ENCODE data around the gene TWNK.

Gene TWNK

DNA sequence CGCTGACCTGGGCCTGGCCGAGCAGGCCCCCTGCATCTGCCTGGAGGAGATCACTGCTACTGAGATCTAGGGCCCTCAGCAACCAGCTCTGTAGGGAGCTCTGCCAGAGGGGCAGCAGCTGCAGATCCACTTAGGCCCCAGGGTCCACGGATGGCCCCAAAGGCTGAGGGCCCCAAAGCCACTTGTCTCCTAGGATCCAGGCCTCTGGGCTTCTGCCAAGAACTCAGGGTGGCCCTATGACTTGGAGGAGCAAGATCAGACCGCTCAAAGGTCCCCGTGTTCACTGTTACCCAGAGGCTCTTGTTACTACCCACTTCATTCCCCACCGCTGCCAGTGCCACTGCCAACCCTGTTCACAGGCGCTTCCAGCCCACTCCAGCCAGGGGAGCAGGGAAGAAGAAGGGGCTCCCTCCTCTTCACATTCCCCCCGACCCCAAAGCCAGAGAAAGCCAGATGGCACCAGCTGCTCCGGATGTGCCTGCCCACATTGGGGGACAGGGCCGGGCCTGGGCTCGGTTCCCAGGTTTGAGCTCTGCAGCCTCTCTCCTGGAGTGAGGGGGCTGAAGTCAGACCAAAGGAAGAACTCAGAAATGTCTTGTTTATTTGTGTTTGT lies 19.9 kb downstream of the TWNK start:
- Histone ChIP-seq H2BK5ac (ENCODE audit: low read depth, low read length, poor library complexity) (no peak overlapping the region), H3K36me3 (ENCODE audit: control insufficient read depth in 1 of 2, insufficient read depth in 2 of 2, low read length in 2 of 2) (peaks cover 44 to 50% of the 10 kb centered on the region in 2 experiments), H3K18ac (ENCODE audit: low read length) (no peak overlapping the region), H3K27ac (ENCODE audit: low read depth, low read length) (no peak overlapping the region), H2AK5ac (ENCODE audit: low read length) (no peak overlapping the region), H4K91ac (ENCODE audit: low read depth, low read length) (no peak overlapping the region), H3K14ac (ENCODE audit: low read length) (no peak overlapping the region), H2BK12ac (ENCODE audit: low read length) (no peak overlapping the region), H3K4ac (ENCODE audit: low read depth, low read length) (no peak overlapping the region), H4K8ac (ENCODE audit: low read depth, low read length) (no peak overlapping the region), H3K9me3 (ENCODE audit: insufficient read depth, low read depth, low read length) (no peaks in the 10 kb centered on the region), H2AFZ (ENCODE audit: insufficient read depth, low read length, poor library complexity) (no peak overlapping the region), H3K23ac (ENCODE audit: low read length) (no peak overlapping the region), H3K4me2 (ENCODE audit: low read length) (no peak overlapping the region), H3K27me3 (ENCODE audit: insufficient read depth, low read length) (no peaks in the 10 kb centered on the region), H4K12ac (ENCODE audit: low read depth, low read length) (no peak overlapping the region), H3K4me3 (ENCODE audit: low read depth, low read length) (no peak overlapping the region), H3K4me1 (ENCODE audit: control insufficient read depth in 1 of 2, insufficient read depth in 2 of 2, low read length in 2 of 2) (no peaks in the 10 kb centered on the region), H3K9ac (ENCODE audit: low read length) (no peak overlapping the region), H3K79me1 (ENCODE audit: low read length) (no peaks in the 10 kb centered on the region), H3K79me2 (ENCODE audit: control insufficient read depth, insufficient read depth, low read length, poor library complexity) (no peaks in the 10 kb centered on the region), H2BK120ac (ENCODE audit: insufficient read depth, low read length, poor library complexity) (no peak overlapping the region)
- DNase-seq, result no peak
- no CpG with 5 or more reads among the region's 11 CpGs for WGBS (ENCODE audit: extremely low coverage, insufficient coverage, insufficient read length)

- Histone ChIP-seq H3K4me3 (ENCODE audit: low read depth, low read length) (no peak overlapping the region), H4K8ac (ENCODE audit: low read depth, low read length) (no peak overlapping the region), H3K4me1 (ENCODE audit: control insufficient read depth in 1 of 2, insufficient read depth in 2 of 2, low read length in 2 of 2) (no peaks in the 10 kb centered on the region), H3K14ac (ENCODE audit: low read length) (no peak overlapping the region), H3K9ac (ENCODE audit: low read length) (no peak overlapping the region), H3K79me1 (ENCODE audit: low read length) (no peaks in the 10 kb centered on the region), H3K9me3 (ENCODE audit: insufficient read depth, low read depth, low read length) (no peaks in the 10 kb centered on the region), H2BK120ac (ENCODE audit: insufficient read depth, low read length, poor library complexity) (no peak overlapping the region), H3K18ac (ENCODE audit: low read length) (no peak overlapping the region), H4K12ac (ENCODE audit: low read depth, low read length) (no peak overlapping the region), H3K36me3 (ENCODE audit: control insufficient read depth in 1 of 2, insufficient read depth in 2 of 2, low read length in 2 of 2) (peaks cover 39 to 40% of the 10 kb centered on the region in 2 experiments), H2BK12ac (ENCODE audit: low read length) (no peak overlapping the region), H3K27ac (ENCODE audit: low read depth, low read length) (no peak overlapping the region), H2AK5ac (ENCODE audit: low read length) (no peak overlapping the region), H4K91ac (ENCODE audit: low read depth, low read length) (no peak overlapping the region), H3K4ac (ENCODE audit: low read depth, low read length) (no peak overlapping the region), H2BK5ac (ENCODE audit: low read depth, low read length, poor library complexity) (no peak overlapping the region), H2AFZ (ENCODE audit: insufficient read depth, low read length, poor library complexity) (no peak overlapping the region), H3K79me2 (ENCODE audit: control insufficient read depth, insufficient read depth, low read length, poor library complexity) (no peaks in the 10 kb centered on the region), H3K23ac (ENCODE audit: low read length) (no peak overlapping the region), H3K27me3 (ENCODE audit: insufficient read depth, low read length) (no peaks in the 10 kb centered on the region), H3K4me2 (ENCODE audit: low read length) (no peak overlapping the region)
- DNase-seq, result no peak
- no CpG with 5 or more reads among the region's 13 CpGs for WGBS (ENCODE audit: extremely low coverage, insufficient coverage, insufficient read length)
These were observed 20.8 kb downstream of the TWNK start for GRCh38 chr10:101007915-101008822.

GRCh38 chr10:101008823-101009423 lies 21.6 kb downstream of the TWNK start:
- Histone ChIP-seq H3K79me2 (ENCODE audit: control insufficient read depth, insufficient read depth, low read length, poor library complexity) (no peaks in the 10 kb centered on the region), H3K4me1 (ENCODE audit: control insufficient read depth in 1 of 2, insufficient read depth in 2 of 2, low read length in 2 of 2) (no peaks in the 10 kb centered on the region), H4K12ac (ENCODE audit: low read depth, low read length) (no peak overlapping the region), H3K4me3 (ENCODE audit: low read depth, low read length) (no peak overlapping the region), H2BK5ac (ENCODE audit: low read depth, low read length, poor library complexity) (no peak overlapping the region), H3K27ac (ENCODE audit: low read depth, low read length) (no peak overlapping the region), H4K8ac (ENCODE audit: low read depth, low read length) (no peak overlapping the region), H4K91ac (ENCODE audit: low read depth, low read length) (no peak overlapping the region), H2AFZ (ENCODE audit: insufficient read depth, low read length, poor library complexity) (no peak overlapping the region), H3K9me3 (ENCODE audit: insufficient read depth, low read depth, low read length) (no peaks in the 10 kb centered on the region), H3K79me1 (ENCODE audit: low read length) (no peaks in the 10 kb centered on the region), H2BK12ac (ENCODE audit: low read length) (no peak overlapping the region), H3K4ac (ENCODE audit: low read depth, low read length) (no peak overlapping the region), H3K23ac (ENCODE audit: low read length) (no peak overlapping the region), H3K36me3 (ENCODE audit: control insufficient read depth in 1 of 2, insufficient read depth in 2 of 2, low read length in 2 of 2) (peaks cover 31 to 33% of the 10 kb centered on the region in 2 experiments), H2AK5ac (ENCODE audit: low read length) (no peak overlapping the region), H2BK120ac (ENCODE audit: insufficient read depth, low read length, poor library complexity) (no peak overlapping the region), H3K18ac (ENCODE audit: low read length) (no peak overlapping the region), H3K9ac (ENCODE audit: low read length) (no peak overlapping the region), H3K27me3 (ENCODE audit: insufficient read depth, low read length) (no peaks in the 10 kb centered on the region), H3K14ac (ENCODE audit: low read length) (no peak overlapping the region), H3K4me2 (ENCODE audit: low read length) (no peak overlapping the region)
- no peak for DNase-seq
- no CpG with 5 or more reads among the region's 6 CpGs for WGBS (ENCODE audit: extremely low coverage, insufficient coverage, insufficient read length)

GRCh38 chr10:101010329-101010728 lies 23.0 kb downstream of the TWNK start:
- H3K9me3 ChIP-seq (ENCODE audit: insufficient read depth, low read depth, low read length), result no peaks in the 10 kb centered on the region
- H2AFZ ChIP-seq (ENCODE audit: insufficient read depth, low read length, poor library complexity), result no peak overlapping the region
- H3K27me3 ChIP-seq (ENCODE audit: insufficient read depth, low read length), result no peaks in the 10 kb centered on the region

More at GRCh38 chr10:101010329-101010728, 23.0 kb downstream of the TWNK start:
- Histone ChIP-seq H3K4me2 (ENCODE audit: low read length) (no peak overlapping the region), H3K14ac (ENCODE audit: low read length) (no peak overlapping the region), H4K12ac (ENCODE audit: low read depth, low read length) (no peak overlapping the region), H3K18ac (ENCODE audit: low read length) (no peak overlapping the region), H3K27ac (ENCODE audit: low read depth, low read length) (no peak overlapping the region), H3K9ac (ENCODE audit: low read length) (no peak overlapping the region), H4K91ac (ENCODE audit: low read depth, low read length) (no peak overlapping the region), H3K4ac (ENCODE audit: low read depth, low read length) (no peak overlapping the region), H2BK5ac (ENCODE audit: low read depth, low read length, poor library complexity) (no peak overlapping the region), H3K23ac (ENCODE audit: low read length) (no peak overlapping the region), H4K8ac (ENCODE audit: low read depth, low read length) (no peak overlapping the region), H2BK120ac (ENCODE audit: insufficient read depth, low read length, poor library complexity) (no peak overlapping the region), H3K79me1 (ENCODE audit: low read length) (no peaks in the 10 kb centered on the region), H3K4me3 (ENCODE audit: low read depth, low read length) (no peak overlapping the region), H3K4me1 (ENCODE audit: control insufficient read depth in 1 of 2, insufficient read depth in 2 of 2, low read length in 2 of 2) (no peaks in the 10 kb centered on the region), H3K36me3 (ENCODE audit: control insufficient read depth in 1 of 2, insufficient read depth in 2 of 2, low read length in 2 of 2) (peaks cover 22% of the 10 kb centered on the region in 2 experiments), H3K79me2 (ENCODE audit: control insufficient read depth, insufficient read depth, low read length, poor library complexity) (no peaks in the 10 kb centered on the region), H2AK5ac (ENCODE audit: low read length) (no peak overlapping the region), H2BK12ac (ENCODE audit: low read length) (no peak overlapping the region)
- no CpG with 5 or more reads among the region's 22 CpGs for WGBS (ENCODE audit: extremely low coverage, insufficient coverage, insufficient read length)
- DNase-seq, result no peak
